ENCODE measurements around the gene TATDN2.
"Not testable (repeated sequence)": the region's sequence is repeated elsewhere in the genome, so short reads cannot be mapped to it uniquely, and the experiment has no call there.

TATDN2 gene

DNA sequence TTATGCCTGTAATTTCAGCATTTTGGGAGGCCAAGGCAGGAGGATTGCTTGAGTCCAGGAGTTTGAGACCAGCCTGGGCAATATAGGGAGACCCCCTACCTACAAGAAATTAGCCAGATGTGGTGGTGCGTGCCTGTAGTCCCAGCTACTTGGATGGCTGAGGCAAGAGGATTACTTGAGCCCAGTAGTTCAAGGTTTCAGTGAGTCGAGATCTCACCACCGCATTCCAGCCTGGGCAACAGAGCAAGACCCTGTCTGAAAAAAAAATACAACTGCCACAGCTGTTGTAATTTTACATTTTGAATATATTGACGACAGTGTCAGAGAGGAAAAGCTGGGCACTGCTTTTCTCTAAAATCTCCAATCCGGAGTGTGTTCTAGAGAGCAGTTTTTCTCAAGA is 21.2 kb downstream of the TATDN2 start:
- DNase-seq (ENCODE audit: low read depth in 2 of 2), result no peak

GRCh38 chr3:10272476-10272875 is 24.2 kb downstream of the TATDN2 start:
- DNase-seq (ENCODE audit: low read depth in 2 of 2), result not testable (repeated sequence)

- no peak for DNase-seq (ENCODE audit: low read depth in 2 of 2)
Observed at GRCh38 chr3:10272977-10273376, 24.7 kb downstream of the TATDN2 start.

- no peak for DNase-seq (ENCODE audit: low read depth in 2 of 2)
Observed at GRCh38 chr3:10273702-10274305, 25.5 kb downstream of the TATDN2 start.

DNA sequence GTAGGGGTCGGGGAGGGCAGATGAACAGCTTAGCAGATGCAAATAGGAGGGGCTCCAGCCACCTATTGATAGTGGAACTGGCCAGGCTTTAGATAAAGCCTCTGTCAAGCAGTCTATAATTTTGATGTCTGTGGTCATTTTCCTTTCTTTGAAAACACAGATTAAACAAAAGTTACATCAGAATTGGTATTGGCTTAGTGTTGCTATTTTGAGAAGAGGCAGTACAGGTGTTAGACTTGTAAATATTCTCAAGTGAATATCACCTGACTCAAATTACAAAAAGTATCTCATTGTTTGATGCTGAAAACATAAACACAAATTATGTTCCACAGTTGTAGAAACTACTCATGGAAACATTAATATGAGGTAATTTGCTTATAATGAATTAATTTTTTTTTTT is 26.3 kb downstream of the TATDN2 start:
- DNase-seq (ENCODE audit: low read depth in 2 of 2), result no peak

GRCh38 chr3:10277115-10277625 is 28.9 kb downstream of the TATDN2 start:
- no peak for DNase-seq (ENCODE audit: low read depth in 2 of 2)

- DNase-seq (ENCODE audit: low read depth in 2 of 2), result no peak
Observed at GRCh38 chr3:10278501-10278900, 30.2 kb downstream of the TATDN2 start.

- no peak for DNase-seq (ENCODE audit: low read depth in 2 of 2)
Observed at GRCh38 chr3:10279384-10280176, 31.3 kb downstream of the TATDN2 start.

- no peak for DNase-seq (ENCODE audit: low read depth in 2 of 2)
Observed at GRCh38 chr3:10280177-10280529, 31.9 kb downstream of the TATDN2 start.

DNA sequence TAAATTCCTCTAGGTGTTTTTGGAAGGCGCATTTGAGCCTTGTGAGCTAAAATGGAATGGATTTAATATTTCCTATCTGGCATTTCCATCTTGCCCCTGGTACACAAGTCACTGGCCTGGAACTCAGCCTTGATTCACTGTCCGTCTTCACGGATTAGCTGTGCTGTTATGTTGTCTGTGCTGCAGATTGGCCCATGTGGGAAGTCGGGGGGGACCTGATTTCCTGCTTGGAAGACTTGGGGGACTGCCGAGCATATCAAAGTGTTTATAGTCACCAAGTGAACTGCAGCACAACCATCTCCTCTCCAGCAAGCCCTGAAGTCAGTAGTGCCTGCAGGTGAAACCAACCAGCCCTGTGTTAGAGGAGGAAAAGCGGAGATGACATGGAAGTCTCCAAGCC is 32.3 kb downstream of the TATDN2 start:
- DNase-seq (ENCODE audit: low read depth in 2 of 2), result no peak

DNA sequence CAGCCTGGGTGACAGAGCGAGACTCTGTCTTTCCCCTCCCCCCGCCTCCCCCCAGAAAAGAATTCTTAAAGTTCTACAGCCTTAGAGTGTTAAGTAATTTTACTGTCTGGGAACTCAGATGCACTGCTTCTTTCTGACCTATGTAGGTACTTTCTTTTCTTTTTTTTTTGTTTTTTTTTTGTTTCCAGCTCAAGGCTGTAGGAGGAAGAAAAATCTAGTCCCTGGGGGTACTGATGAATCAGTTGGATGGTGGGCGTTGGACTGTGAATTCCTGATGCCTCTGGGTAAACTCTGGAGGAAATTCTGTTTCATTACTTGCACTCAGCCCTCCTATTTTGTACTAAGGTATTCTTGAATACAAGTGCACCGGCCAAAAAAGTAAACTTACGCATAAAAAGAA is 33.7 kb downstream of the TATDN2 start:
- no peak for DNase-seq (ENCODE audit: low read depth in 2 of 2)

DNA sequence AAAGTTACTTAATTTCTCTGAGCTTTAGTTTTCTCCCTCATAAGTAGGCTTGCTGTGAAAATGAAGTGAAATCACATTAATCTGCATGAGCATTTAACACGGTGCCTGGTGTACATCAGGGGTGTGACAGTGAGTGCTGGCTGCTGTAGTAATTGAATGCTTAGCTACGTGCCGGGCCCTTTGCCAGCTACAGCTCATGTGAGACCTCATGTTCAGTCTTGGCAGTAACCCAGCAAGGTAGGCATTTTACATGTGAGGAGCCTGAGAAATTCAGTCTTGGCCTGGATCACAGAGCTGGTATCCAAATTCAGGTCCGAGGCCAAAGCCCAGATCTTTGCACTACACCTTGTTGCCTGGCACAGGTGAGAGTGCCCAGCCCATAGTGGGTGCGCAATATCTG is 35.4 kb downstream of the TATDN2 start:
- DNase-seq (ENCODE audit: low read depth in 2 of 2), result no peak

DNA sequence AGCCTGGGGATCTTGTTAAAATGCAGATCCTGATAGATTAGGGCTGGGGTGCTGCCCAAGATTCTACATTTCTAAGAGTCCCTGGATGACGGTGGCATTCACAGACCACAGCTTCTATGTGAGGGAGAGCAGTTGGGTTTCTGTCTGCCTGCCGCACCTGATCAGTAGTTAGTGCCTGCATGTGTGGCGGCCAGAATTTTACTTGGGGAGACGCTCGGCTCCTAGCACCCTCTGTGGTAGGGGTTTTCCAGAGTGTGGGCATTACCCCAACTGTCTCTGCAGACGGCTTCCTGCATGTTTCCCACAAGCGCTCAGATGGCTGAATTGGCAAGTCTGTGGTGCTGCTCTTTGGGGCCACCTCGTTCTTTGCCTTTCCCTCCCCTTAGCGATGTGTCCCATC is 36.2 kb downstream of the TATDN2 start:
- no peak for DNase-seq (ENCODE audit: low read depth in 2 of 2)

DNA sequence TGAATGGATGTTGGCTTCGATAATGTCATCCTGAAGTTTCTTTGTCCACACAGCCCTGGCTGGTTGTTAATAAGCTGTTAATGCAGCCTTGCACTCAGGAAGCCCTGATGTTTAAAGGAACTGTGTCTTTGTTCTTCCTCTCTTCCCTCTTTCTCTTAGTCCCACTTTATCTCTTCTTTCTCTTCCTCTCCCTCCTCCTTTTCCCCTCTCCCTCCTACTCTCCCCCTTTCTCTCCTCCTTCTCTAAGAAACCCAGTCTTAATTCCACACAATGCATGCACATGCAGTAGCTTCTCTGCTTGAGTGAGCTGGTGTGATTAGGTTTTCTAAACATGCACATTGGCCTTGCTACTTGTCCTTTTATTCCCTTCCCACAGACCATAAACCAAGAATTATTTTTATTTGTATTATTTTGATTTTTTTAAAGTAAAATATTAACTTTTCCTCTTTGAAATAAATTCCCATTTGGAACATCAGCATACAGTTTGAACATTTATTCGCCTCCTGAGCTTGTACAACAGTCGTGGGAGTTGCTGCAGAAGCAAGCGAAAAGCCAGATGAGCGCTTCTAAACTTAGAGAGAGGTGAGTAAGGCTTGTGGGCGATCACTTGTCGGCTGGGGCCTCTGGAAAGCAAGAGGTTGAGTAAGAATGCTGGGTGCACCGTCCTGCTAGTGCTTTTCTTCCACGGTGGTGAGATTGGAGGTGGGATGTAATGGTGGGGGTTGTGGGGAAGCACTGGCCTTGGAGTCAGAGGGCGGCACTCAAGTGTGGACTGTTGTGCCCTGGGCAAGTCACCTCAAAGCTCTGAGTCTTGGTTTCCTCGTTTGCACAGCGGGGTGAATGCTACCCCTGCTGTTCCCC is 37.2 kb downstream of the TATDN2 start:
- no peak for DNase-seq (ENCODE audit: low read depth in 2 of 2)

- DNase-seq (ENCODE audit: low read depth in 2 of 2), result no peak
Observed at GRCh38 chr3:10286133-10286524, 37.9 kb downstream of the TATDN2 start.

DNA sequence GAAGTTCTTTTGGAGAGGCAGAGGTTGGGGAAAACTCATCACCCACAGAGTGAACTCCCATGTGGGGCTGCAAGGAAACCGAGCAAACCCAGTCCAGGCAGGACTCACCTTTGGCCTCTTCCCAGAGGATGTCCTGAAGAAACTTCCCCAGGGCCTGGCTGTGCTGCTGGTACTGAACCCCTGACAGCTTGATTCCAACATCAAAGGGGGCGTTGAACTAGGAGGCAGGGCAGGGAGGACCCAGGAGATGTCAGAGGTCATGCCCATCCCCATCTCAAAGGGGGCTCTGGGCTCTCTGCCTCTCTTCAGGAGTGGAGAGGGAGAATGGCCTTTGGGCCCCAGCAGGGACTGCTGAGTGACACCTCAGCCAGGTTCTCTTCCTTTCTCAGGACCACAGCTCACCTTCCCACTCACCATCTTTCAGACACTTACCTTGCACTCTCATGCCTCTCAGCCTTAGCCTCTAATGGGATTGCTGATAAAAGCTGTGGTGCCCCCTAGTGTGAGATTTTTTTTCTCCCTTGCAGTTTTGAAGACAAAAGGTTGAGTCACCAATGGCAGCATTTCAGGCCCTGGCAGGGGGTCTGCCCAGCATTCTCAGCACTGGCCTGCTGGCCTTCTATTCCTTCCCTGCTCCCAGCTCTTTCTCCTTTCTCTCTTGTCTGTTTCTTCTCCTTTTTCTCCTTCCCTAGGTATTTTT is 38.5 kb downstream of the TATDN2 start:
- DNase-seq (ENCODE audit: low read depth in 2 of 2), result no peak

DNA sequence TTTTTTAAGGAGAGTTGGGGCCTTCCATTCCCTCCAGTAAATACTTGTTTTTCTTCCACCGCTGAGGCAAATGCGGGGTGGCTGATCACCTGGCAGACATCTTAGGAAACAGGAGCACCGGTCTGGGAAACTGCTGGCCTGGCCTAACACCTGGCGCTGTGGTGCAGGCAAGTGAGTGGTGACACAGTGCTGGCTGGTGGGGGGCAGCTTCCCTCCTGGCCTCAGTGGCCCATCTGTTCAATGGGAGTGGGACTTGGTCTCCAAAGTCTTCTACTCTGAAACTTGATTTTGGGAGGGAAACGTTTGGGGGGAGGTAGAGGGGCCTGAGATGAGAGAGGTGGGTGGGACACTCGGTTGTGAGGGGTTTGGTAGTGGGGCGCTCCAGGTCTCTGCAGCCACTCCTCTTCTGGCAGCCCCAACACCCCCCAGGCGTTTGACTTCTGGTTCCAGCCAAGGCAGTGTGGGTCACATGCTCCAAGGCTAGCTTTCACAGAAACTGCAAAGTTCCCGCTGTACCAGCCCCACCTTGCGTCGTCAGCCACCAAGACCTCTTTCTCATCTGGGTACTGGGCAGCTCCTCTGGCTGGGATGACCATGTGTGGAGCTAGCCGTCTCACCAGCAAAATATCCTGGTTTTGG is 39.8 kb downstream of the TATDN2 start:
- no peak for DNase-seq (ENCODE audit: low read depth in 2 of 2)

DNA sequence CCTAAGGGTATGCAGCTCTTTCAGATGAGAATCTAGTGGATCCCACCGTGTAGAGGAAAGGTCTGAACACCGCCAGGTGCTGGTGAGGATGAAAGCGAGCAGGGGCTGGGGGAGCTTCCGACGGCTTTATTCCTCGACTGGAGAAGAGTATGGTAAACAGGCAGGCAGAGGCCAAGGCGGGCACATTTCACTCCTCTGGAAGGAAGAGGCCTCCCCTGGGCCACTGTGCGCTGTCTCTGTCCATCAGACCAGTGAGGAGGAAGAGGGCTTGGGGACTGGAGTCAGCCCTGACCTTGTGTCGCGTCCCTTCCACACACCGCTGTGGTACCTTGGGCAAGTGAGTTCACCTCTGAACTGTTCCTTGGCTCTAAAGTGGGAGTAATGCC is 40.3 kb downstream of the TATDN2 start:
- no peak for DNase-seq (ENCODE audit: low read depth in 2 of 2)

GRCh38 chr3:10289077-10289476 is 40.8 kb downstream of the TATDN2 start:
- DNase-seq (ENCODE audit: low read depth in 2 of 2), result no peak

- DNase-seq (ENCODE audit: low read depth in 2 of 2), result no peak
Observed at GRCh38 chr3:10289787-10290355, 41.6 kb downstream of the TATDN2 start.
